ENCODE measurements around the gene EPS15. TPM values are rescaled to one million over a fixed set of nuclear protein-coding genes. Genes with fewer than 3 reads are reported as not detected.

The EPS15 gene
- total and polyA plus RNA-seq, 10 of the 15 experiments (the other 5 are each of a cell fraction or from before 2014, with no cell fraction given) = 24.7 to 87.8 (median 56.3) TPM

DNA sequence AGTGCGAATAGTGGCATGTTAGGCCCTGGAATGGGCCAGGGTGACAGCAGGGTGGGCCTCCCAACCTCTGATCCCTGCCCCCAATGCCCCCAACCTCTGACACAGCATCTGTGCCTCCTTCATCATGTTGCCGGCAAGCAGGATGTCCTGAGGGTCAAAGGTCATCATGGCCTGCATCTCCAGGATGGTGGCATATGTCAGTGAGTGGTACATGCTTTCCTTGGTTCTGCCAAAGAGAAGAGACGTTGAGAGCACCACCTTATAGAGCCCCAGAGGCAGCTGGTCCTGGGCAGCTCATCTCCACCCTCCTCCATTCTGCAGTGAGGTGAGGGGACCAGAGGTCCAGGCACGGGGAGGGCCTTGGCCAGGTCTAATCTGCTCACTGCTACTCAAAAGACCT is 206.3 kb downstream of the EPS15 start (continued):
- TF ChIP-seq MYC (IDR thresholded peaks at IDR 0.05; ENCODE audit: insufficient read depth, insufficient read length, insufficient replicate concordance, low read length, severe bottlenecking) (no peak), KAT2A (conservative IDR thresholded peaks at IDR 0.05; ENCODE audit: control insufficient read depth, low read depth, low read length) (no peak), FOS (IDR thresholded peaks at IDR 0.05; ENCODE audit: borderline replicate concordance, extremely low read depth, insufficient read length) (no peak)
- TF ChIP-seq, protein P1, sequence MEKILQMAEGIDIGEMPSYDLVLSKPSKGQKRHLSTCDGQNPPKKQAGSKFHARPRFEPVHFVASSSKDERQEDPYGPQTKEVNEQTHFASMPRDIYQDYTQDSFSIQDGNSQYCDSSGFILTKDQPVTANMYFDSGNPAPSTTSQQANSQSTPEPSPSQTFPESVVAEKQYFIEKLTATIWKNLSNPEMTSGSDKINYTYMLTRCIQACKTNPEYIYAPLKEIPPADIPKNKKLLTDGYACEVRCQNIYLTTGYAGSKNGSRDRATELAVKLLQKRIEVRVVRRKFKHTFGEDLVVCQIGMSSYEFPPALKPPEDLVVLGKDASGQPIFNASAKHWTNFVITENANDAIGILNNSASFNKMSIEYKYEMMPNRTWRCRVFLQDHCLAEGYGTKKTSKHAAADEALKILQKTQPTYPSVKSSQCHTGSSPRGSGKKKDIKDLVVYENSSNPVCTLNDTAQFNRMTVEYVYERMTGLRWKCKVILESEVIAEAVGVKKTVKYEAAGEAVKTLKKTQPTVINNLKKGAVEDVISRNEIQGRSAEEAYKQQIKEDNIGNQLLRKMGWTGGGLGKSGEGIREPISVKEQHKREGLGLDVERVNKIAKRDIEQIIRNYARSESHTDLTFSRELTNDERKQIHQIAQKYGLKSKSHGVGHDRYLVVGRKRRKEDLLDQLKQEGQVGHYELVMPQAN (conservative IDR thresholded peaks at IDR 0.05) = no peak

DNA sequence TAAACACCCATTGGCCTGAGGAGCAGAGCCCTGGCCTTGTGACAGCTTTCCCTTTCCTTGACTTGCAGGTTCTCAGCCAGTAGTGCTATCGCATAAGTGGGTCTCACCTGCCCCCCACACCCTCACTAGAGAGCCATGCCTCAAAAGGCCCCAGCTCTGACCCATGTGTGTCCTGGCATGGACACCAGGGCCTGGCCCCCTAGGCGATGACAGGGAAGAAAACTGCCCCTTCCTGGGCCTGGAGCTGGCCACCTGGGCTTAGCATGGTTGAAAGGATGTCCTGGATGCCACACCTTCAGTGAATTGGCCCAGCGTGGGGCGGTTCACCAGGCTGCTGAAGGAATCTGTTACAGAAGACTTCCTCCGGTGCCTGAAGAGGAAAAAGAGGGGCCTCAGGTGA is 207.2 kb downstream of the EPS15 start:
- ChIA-PET CTCF (interaction anchor here (0.5 to 1.8 kb wide), 5 partner anchors 15 to 254 kb away, joined by 3 to 6 read pairs (median 3); no protein-coding TSS in a partner anchor), POLR2A (no interaction called here), SMC1A (ENCODE audit: uncharacterized antibody, unreplicated experiment) (interaction anchor here (1.0 kb wide), 1 partner anchor 92 kb away, joined by 4 read pairs; no protein-coding TSS in a partner anchor), RAD21 (ENCODE audit: unreplicated experiment) (no interaction called here)
- no peaks in the 10 kb centered on the region for H4K20me1 ChIP-seq (ENCODE audit: control insufficient read depth, insufficient read depth)
- DNase-seq (ENCODE audit: low read depth, low spot score) (no peak), ATAC-seq (no peak), FAIRE-seq (no peak)
- no peak overlapping the region for H3K4me3 ChIP-seq
- in situ Hi-C loops (cut with MboI) (no loop called here), intact Hi-C loops (cut with micrococcal nuclease; ENCODE audit: unreplicated experiment) (no loop called here)
- H3K9ac ChIP-seq (ENCODE audit: control insufficient read depth, insufficient read depth, low read length) = no peak overlapping the region
- H3K36me3 ChIP-seq (ENCODE audit: control insufficient read depth in 2 of 2, insufficient read depth in 2 of 2, low read length in 1 of 2) = no peaks in the 10 kb centered on the region
- no peak overlapping the region for H3K4me2 ChIP-seq (ENCODE audit: control insufficient read depth, insufficient read depth)
- 0 out of 2 replicates have a peak, but pooled peaks cover 3% of the 10 kb centered on the region for H3K4me1 ChIP-seq (ENCODE audit: control insufficient read depth, insufficient read depth, low read length)
- H3K27me3 ChIP-seq (replicated peaks in 1 of 2; ENCODE audit: control insufficient read depth in 2 of 2, insufficient read depth in 2 of 2, low read length in 1 of 2) = no peaks in the 10 kb centered on the region
- H3K9me3 ChIP-seq (replicated peaks; ENCODE audit: control insufficient read depth, insufficient read depth, low read length) = no peaks in the 10 kb centered on the region
- TF ChIP-seq ATF7 (IDR thresholded peaks at IDR 0.05; ENCODE audit: low read depth) (no peak), SUZ12 (IDR thresholded peaks at IDR 0.05; ENCODE audit: unreplicated experiment) (no peak), IKZF1 (conservative IDR thresholded peaks at IDR 0.05) (no peak), RFX5 (IDR thresholded peaks at IDR 0.05; ENCODE audit: low read depth, low read length) (no peak), ETV6 (conservative IDR thresholded peaks at IDR 0.05 in 1 of 2, IDR thresholded peaks at IDR 0.05 in 1 of 2; ENCODE audit: borderline replicate concordance in 1 of 2, low read depth in 1 of 2) (no peak), SMAD1 (IDR thresholded peaks at IDR 0.05; ENCODE audit: low read depth, partially characterized antibody) (no peak), SREBF2 (IDR thresholded peaks at IDR 0.05; ENCODE audit: low read length) (no peak), EGR1 (IDR thresholded peaks at IDR 0.05; ENCODE audit: borderline replicate concordance in 1 of 2, low read depth in 2 of 2, low read length in 2 of 2) (no peak)
- TF ChIP-seq, protein P2, sequence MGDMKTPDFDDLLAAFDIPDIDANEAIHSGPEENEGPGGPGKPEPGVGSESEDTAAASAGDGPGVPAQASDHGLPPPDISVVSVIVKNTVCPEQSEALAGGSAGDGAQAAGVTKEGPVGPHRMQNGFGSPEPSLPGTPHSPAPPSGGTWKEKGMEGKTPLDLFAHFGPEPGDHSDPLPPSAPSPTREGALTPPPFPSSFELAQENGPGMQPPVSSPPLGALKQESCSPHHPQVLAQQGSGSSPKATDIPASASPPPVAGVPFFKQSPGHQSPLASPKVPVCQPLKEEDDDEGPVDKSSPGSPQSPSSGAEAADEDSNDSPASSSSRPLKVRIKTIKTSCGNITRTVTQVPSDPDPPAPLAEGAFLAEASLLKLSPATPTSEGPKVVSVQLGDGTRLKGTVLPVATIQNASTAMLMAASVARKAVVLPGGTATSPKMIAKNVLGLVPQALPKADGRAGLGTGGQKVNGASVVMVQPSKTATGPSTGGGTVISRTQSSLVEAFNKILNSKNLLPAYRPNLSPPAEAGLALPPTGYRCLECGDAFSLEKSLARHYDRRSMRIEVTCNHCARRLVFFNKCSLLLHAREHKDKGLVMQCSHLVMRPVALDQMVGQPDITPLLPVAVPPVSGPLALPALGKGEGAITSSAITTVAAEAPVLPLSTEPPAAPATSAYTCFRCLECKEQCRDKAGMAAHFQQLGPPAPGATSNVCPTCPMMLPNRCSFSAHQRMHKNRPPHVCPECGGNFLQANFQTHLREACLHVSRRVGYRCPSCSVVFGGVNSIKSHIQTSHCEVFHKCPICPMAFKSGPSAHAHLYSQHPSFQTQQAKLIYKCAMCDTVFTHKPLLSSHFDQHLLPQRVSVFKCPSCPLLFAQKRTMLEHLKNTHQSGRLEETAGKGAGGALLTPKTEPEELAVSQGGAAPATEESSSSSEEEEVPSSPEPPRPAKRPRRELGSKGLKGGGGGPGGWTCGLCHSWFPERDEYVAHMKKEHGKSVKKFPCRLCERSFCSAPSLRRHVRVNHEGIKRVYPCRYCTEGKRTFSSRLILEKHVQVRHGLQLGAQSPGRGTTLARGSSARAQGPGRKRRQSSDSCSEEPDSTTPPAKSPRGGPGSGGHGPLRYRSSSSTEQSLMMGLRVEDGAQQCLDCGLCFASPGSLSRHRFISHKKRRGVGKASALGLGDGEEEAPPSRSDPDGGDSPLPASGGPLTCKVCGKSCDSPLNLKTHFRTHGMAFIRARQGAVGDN (IDR thresholded peaks at IDR 0.05) = no peak
- no peak overlapping the region for H3K27ac ChIP-seq (ENCODE audit: control insufficient read depth, insufficient read depth)
- WGBS (ENCODE audit: insufficient coverage, insufficient replicate concordance, low lambda C conversion rate, missing lambda C conversion rate) = 84% methylated on average over 5 of the region's 5 CpGs
- no peaks in the 10 kb centered on the region for H3K79me2 ChIP-seq (ENCODE audit: control insufficient read depth, insufficient read depth, low read length)
- H2AFZ ChIP-seq (ENCODE audit: control insufficient read depth, low read depth, low read length) = no peak overlapping the region
- BruUV-seq (replicated peaks) = no TSS peak
